GM18520 (cell line): ENCODE measurements around the gene UFSP2.
"Not testable (repeated sequence)": the region's sequence is repeated elsewhere in the genome, so short reads cannot be mapped to it uniquely, and the experiment has no call there.

Source experiments
- ATAC-seq: cut with Tn5 transposase; IDR thresholded peaks from one replicate; pipeline ENCODE4 v1.9.1; 2021; ENCODE audit not compliant: unreplicated experiment

UFSP2 gene

GRCh38 chr4:185387957-185388356 is 37.8 kb downstream of the UFSP2 start:
- ATAC-seq = no peak

- ATAC-seq = no peak
Measured at GRCh38 chr4:185384930-185385331, 40.8 kb downstream of the UFSP2 start.

- ATAC-seq = no peak
Measured at GRCh38 chr4:185384061-185384460, 41.7 kb downstream of the UFSP2 start.

GRCh38 chr4:185383451-185383850 is 42.3 kb downstream of the UFSP2 start:
- ATAC-seq = no peak

- no peak for ATAC-seq
Measured at GRCh38 chr4:185382754-185383153, 43.0 kb downstream of the UFSP2 start.

GRCh38 chr4:185381288-185382196 is 44.2 kb downstream of the UFSP2 start:
- no peak for ATAC-seq

GRCh38 chr4:185380320-185380719 is 45.4 kb downstream of the UFSP2 start:
- no peak for ATAC-seq

GRCh38 chr4:185379326-185380295 is 46.2 kb downstream of the UFSP2 start:
- no peak for ATAC-seq

- ATAC-seq = no peak
Measured at GRCh38 chr4:185378264-185378663, 47.5 kb downstream of the UFSP2 start.

GRCh38 chr4:185374573-185374972 is 51.2 kb downstream of the UFSP2 start:
- no peak for ATAC-seq

GRCh38 chr4:185374027-185374426 is 51.7 kb downstream of the UFSP2 start:
- ATAC-seq = no peak

- ATAC-seq = no peak
Measured at GRCh38 chr4:185371702-185372101, 54.1 kb downstream of the UFSP2 start.

GRCh38 chr4:185370268-185370949 is 55.4 kb downstream of the UFSP2 start:
- no peak for ATAC-seq

- no peak for ATAC-seq
Measured at GRCh38 chr4:185369731-185370130, 56.0 kb downstream of the UFSP2 start.

GRCh38 chr4:185364886-185365285 is 60.9 kb downstream of the UFSP2 start:
- ATAC-seq = no peak

- ATAC-seq = no peak
Measured at GRCh38 chr4:185363251-185363650, 62.5 kb downstream of the UFSP2 start.

- ATAC-seq = not testable (repeated sequence)
Measured at GRCh38 chr4:185362570-185362969, 63.2 kb downstream of the UFSP2 start.

GRCh38 chr4:185361872-185362271 is 63.9 kb downstream of the UFSP2 start:
- no peak for ATAC-seq

GRCh38 chr4:185359767-185360446 is 65.9 kb downstream of the UFSP2 start:
- no peak for ATAC-seq

GRCh38 chr4:185358959-185359358 is 66.8 kb downstream of the UFSP2 start:
- ATAC-seq = no peak
